ENCODE data around the gene ROR1.
A peak's percentile ranks its signal among the peaks of the same experiment; 100 is the strongest.

ROR1 gene

GRCh38 chr1:64114012-64114525 lies 340.3 kb downstream of the ROR1 start:
- DNase-seq = no peak

- no peak for DNase-seq
Observed at GRCh38 chr1:64116537-64116936, 342.7 kb downstream of the ROR1 start.

DNA sequence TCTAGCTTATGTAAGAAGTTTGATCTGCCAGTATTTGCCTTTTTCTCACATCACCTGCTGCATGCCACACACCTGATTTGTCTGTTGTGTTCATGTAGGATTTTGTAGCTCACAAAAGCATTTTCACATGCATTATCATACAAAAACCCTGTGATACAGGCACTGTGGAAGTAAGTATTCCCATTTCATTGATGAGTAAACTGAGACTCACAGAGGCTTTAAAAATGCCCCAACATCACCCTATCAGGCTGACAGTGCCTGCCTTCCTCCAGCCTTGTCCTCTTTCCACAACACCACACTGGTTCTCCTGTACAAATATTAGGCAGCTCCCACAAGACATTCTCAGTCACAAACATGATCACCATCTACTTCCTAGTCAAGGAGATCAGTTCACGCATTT lies 343.7 kb downstream of the ROR1 start:
- no peak for DNase-seq

GRCh38 chr1:64121766-64122385 lies 348.1 kb downstream of the ROR1 start:
- peak; percentile 39 for DNase-seq

DNA sequence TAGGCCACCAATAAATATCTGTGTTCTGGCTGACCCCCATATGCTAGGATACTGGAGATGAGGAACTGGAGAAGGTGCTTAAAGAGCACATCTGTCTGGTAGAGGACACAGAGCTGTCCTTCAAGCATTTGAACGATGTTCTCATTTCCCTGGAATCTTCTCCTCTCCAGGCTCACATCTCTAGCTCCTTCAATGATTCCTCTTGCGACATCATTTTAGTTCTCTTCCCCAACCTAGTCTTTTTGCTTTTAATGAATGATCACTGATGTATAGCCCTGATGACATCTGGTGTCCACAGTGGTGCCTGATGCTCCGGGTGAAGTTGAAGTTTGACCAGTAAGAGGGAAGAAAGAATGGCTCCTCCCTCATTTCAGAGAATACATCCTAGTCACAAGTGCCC lies 348.8 kb downstream of the ROR1 start:
- DNase-seq = no peak

DNA sequence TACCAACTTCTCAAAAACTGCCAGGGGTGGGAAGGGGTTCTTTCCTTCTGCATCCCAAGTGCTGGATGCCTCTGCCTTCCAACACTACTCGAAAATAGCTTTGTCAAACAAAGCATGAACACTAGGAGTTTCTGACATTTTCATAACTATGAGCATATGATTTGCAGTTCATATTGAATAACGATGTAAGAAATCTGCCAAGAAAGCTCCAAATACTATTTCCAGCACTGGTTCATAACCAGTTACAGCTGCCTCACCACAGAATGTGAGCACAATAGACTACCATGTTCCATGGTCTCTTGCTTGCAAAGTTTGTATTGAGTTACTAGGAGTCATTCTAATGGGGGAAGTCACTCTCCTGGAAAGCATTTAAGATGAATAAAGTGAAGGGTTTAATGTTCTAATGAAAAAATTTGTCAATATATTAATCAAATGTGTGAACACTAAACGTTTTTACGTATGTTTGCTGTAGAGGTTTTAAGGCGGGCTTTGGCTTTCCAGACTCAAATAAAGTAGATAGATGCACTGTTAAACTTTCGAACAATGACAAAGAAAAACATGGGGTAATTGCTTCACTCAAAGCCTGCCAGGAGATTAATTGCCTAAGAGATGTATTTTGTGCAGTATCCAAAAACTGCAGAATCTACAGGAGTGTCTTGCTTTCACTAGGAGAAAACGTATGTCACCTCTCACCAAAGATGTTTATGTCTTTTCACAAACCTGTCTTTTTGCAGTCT lies 351.1 kb downstream of the ROR1 start:
- no peak for DNase-seq

- no peak for DNase-seq
Observed at GRCh38 chr1:64126581-64126980, 352.8 kb downstream of the ROR1 start.

DNA sequence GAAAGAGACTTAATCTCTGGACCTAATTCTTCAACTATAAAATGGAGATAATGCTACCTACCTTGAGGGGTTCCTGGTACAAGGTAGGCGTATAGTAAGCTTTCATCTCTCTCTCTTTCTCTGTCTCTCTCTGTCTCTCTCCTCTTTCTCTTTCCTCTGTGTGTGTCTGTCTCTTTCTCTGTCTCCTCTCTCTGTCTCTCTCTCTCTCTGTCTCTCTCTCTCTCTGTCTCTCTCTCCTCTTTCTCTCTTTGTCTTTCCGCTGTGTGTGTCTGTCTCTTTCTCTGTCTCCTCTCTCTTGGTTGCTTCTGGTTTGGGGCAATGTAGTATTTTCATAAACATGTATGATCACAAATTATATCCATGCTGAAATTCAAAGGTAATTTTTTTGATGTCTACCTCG lies 353.5 kb downstream of the ROR1 start:
- no peak for DNase-seq

DNA sequence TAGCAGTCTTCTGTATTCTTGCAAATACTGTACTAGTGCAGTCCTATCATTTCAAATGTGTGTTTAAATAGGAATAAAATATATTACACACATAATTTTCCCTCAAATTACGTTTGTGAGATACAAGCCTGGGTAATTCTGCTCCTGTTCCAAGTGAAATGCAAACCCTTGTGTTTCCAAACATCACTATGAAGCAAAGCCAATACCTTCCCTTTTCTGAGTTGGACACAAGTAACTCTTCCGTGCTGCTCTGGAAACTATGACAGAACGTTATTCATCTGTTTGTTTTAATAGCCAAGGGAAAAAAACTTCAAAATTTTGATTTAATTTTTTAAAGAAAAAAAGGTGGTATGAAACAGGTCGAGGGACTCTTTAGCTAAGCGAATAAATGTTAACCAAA lies 355.9 kb downstream of the ROR1 start:
- no peak for DNase-seq

- DNase-seq = no peak
Observed at GRCh38 chr1:64131155-64131554, 357.3 kb downstream of the ROR1 start.

GRCh38 chr1:64133036-64133435 lies 359.2 kb downstream of the ROR1 start:
- no peak for DNase-seq

- no peak for DNase-seq
Observed at GRCh38 chr1:64135462-64136223, 361.8 kb downstream of the ROR1 start.

DNA sequence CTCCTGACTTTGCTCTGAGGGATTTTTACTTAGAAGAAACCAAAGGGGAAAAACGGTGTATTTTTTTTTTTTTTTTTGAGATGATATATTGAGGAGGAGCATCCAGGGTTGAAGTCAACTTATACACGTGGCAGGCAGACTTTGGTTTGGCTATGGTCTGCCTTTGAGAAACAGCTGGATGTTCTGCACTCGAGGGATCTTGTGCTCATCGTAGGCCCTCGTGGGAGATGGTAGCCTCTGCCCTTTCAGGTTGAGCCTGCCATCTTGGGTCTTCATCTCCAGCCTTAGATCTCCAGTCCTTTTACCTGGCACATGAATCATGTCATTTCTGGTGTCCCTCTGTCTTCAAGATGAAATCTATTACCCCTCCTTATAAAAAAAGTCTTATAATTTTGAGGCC lies 362.5 kb downstream of the ROR1 start:
- no peak for DNase-seq

- peak; percentile 90 for DNase-seq
Observed at GRCh38 chr1:64136752-64137411, 363.1 kb downstream of the ROR1 start.

DNA sequence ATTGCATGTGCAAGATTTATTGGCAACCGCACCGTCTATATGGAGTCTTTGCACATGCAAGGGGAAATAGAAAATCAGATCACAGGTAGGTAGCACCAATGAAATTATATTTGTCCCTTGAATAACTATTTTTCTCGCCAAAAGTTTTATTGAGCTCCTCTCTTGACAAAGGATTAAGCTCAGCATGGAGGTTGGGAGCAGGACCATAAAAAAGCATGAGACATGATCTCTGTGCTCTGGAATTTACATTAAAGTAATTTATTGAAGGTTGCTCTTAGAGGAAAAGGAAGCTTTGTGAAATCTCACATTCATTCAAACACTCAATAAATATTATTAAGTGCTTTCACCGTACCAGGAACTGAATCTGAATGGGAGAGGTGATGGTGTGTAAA lies 363.6 kb downstream of the ROR1 start:
- no peak for DNase-seq

DNA sequence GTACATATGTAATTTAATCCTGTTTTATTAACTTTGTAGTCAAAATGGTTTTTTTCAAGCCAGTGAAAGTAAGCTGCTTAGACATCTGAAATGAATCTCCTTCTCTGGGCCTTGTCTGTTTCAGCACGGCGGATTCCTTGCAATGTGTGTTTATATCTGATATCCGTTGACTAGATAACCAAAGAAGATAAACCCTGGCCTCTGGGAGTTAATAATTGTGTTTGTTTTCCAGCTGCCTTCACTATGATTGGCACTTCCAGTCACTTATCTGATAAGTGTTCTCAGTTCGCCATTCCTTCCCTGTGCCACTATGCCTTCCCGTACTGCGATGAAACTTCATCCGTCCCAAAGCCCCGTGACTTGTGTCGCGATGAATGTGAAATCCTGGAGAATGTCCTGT lies 366.1 kb downstream of the ROR1 start:
- DNase-seq = no peak

- DNase-seq = no peak
Observed at GRCh38 chr1:64140596-64140995, 366.8 kb downstream of the ROR1 start.

DNA sequence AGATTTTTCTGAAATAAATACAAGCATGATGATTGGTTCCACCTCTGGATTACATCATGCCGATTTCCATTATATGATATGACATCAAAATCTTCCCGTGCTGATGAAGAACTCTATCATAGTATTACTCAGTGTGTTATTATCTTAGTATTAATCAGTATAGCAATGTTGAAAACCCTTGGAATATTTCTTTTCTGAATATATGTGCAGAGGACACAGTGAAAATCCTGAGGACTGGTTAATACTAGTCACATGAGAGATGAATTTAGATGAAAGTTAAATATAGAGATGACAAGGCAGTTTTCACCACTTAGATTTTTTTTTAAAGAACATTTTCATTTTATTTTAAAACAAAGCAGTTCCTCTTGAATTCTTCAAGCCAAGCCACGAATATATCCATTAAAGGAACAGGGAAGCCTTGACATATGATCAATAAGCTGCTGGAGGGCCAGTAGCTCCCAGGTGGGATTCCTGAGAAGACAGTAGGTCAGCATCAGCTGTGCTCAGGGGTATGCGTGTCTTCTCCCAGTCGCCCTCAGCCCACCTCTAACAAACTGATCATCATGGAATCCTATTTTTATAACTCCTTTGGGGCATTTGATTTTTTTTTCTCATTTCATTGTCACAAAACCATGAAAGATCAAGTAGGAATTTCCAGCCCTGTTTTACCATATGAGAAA lies 373.4 kb downstream of the ROR1 start:
- DNase-seq = no peak

- no peak for DNase-seq
Observed at GRCh38 chr1:64147759-64148158, 373.9 kb downstream of the ROR1 start.

DNA sequence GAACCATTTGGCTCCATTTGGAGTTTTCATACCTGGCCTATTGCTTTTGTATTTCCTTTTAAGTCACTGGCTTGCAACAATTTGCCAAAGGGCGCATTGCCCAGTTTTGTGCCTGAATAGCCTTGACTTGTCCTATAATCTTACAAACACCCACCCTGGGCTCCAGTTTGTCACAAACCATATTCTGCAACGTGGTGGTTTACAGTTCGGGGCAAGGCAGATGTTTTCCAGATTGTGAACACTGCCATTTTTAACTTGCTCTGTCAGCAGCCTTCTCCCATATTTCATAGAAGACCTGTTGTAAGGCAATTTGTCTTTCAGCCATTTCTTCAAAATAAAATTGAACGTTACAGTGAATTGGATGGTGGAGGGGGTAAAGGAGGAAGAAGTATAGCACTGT lies 376.4 kb downstream of the ROR1 start:
- no peak for DNase-seq

DNA sequence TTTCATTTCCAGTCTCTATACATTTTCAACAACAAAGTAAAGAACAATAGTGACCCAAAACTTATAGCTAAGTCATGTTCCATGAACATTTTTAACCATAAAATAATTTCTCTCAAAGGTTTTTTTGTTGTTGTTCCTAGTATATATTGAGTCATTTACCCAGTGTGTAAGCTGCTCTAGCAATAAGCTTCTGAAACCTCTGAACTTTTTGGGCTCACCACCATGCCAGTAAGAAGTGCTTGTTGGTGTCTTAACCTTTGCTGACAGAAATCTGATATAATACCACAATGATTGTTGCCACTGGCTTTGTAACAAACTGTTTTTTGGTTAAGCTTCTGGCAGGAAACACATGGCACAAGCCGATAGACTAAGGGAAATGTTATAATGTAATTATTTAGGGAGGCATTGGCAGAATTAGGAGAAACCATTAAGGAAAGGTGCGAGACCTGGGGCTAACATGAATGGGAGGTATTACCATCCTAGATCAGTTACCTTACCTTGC lies 377.0 kb downstream of the ROR1 start:
- DNase-seq = no peak

DNA sequence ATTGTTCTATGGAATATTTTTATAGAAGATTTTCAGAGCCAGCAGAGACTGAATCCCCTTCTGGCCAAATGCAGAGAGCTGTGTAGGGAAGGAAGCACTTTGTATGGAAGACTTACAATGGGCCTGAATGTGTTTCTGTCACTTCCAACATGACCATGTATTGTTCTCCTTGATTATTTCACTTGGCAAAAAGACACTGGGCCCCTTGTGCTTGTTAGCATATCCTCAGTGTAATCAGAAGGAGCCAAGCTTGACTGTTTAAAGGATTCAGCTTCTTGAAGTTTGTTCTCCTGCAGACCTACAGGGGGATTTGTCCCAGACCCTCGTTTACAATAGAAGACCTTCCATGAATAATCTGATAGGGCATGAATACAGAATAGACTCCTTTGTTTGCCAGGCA lies 381.5 kb downstream of the ROR1 start:
- DNase-seq = no peak
